Measurements from ENCODE around the gene WDR33. TPM values are rescaled to one million over a fixed set of nuclear protein-coding genes. Genes with fewer than 3 reads are reported as not detected.
A peak's percentile ranks its signal among the peaks of the same experiment; 100 is the strongest.

Gene WDR33
- total and polyA plus RNA-seq, 2 of the 4 experiments (the other 2 are of a cell fraction) = 19.6 to 41.2 TPM

- Histone ChIP-seq H4K91ac (ENCODE audit: insufficient read depth, low read depth, low read length) (no peak overlapping the region), H4K20me1 (ENCODE audit: insufficient read depth, low read length) (no peaks in the 10 kb centered on the region), H3K56ac (ENCODE audit: extremely low read depth, insufficient read depth, low read length) (no peak overlapping the region), H3K4me3 (ENCODE audit: insufficient read depth, low read depth, low read length) (no peak overlapping the region), H2BK5ac (ENCODE audit: low read depth, low read length, poor library complexity, severe bottlenecking) (no peak overlapping the region), H2AFZ (replicated peaks; ENCODE audit: low read length, poor library complexity) (no peak overlapping the region), H3K79me1 (ENCODE audit: low read depth in 1 of 2, low read length in 2 of 2) (peaks cover 0 to 22% of the 10 kb centered on the region in 2 experiments), H2BK15ac (ENCODE audit: low read depth, low read length) (no peak overlapping the region), H3K4ac (ENCODE audit: low read depth, low read length) (no peak overlapping the region), H4K5ac (ENCODE audit: low read depth, low read length) (no peak overlapping the region), H3K9ac (ENCODE audit: low read depth, low read length) (no peak overlapping the region), H3K4me1 (ENCODE audit: control insufficient read depth, insufficient read depth, low read length) (no peaks in the 10 kb centered on the region), H2BK20ac (ENCODE audit: low read depth, low read length) (no peak overlapping the region), H3K9me1 (ENCODE audit: insufficient read depth, low read length) (no peaks in the 10 kb centered on the region; the same call in 1 of the 2 replicates), H3K9me3 (ENCODE audit: control insufficient read depth, insufficient read depth, low read length) (no peaks in the 10 kb centered on the region), H2BK120ac (ENCODE audit: low read depth, low read length) (no peak overlapping the region), H3K23ac (ENCODE audit: low read depth, low read length) (no peak overlapping the region), H4K8ac (ENCODE audit: low read depth in 2 of 2, low read length in 2 of 2) (no peak overlapping the region), H3K27me3 (ENCODE audit: control insufficient read depth, insufficient read depth, low read length) (no peaks in the 10 kb centered on the region), H3K4me2 (ENCODE audit: low read depth, low read length) (no peak overlapping the region), H3K27ac (ENCODE audit: insufficient read depth, low read length) (no peak overlapping the region), H2AK9ac (replicated peaks; ENCODE audit: low read depth, low read length, poor library complexity) (no peak overlapping the region), H2AK5ac (ENCODE audit: low read depth, low read length) (no peak overlapping the region), H3K14ac (replicated peaks; ENCODE audit: low read depth, low read length) (no peak overlapping the region), H3K36me3 (ENCODE audit: control insufficient read depth, insufficient read depth, low read length) (peaks cover 19% of the 10 kb centered on the region), H3K18ac (ENCODE audit: low read depth, low read length) (no peak overlapping the region)
- ATAC-seq (ENCODE audit: low read depth) (no peak), DNase-seq (no peak)
- dilution Hi-C loops (cut with HindIII; ENCODE audit: low sequenced_read_pairs, unreplicated experiment) = no loop called here
- TF ChIP-seq MXI1 (IDR thresholded peaks at IDR 0.05; ENCODE audit: borderline replicate concordance, low read depth, low read length) (no peak), CHD1 (IDR thresholded peaks at IDR 0.05; ENCODE audit: low read depth, low read length) (no peak), RAD21 (IDR thresholded peaks at IDR 0.05; ENCODE audit: low read length) (no peak), USF2 (IDR thresholded peaks at IDR 0.05; ENCODE audit: low read depth, low read length) (no peak)
- BruUV-seq (replicated peaks) = TSS peak; percentile 18
- in situ Hi-C loops (cut with MboI; ENCODE audit: low sequenced_read_pairs) = no loop called here
- intact Hi-C loops (cut with micrococcal nuclease) = no loop called here
- WGBS, 2 experiments (ENCODE audit: extremely low coverage in 2 of 2, insufficient read length in 1 of 2) = no CpG with 5 or more reads among the region's 4 CpGs
- ChIA-PET CTCF (no interaction called here), POLR2A (ENCODE audit: unreplicated experiment) (no interaction called here)
These were observed 34.0 kb upstream of the WDR33 start for GRCh38 chr2:127844973-127845372.
